Keratinocyte (primary cell): ENCODE data around the gene SUSD4. TPM values are rescaled to one million over a fixed set of nuclear protein-coding genes. Genes with fewer than 3 reads are reported as not detected.
"Not testable (repeated sequence)": the region's sequence is repeated elsewhere in the genome, so short reads cannot be mapped to it uniquely, and the experiment has no call there.

Experiments used
- DNase-seq: peaks from one replicate; pipeline ENCODE4 v3.0.0-alpha.2; 2011; ENCODE audit warnings: low read depth, missing footprints, low spot score
- FAIRE-seq: peaks from 2 replicates; lab custom pipeline; 2011; peaks lifted over from hg19 to GRCh38; lab: Jason Lieb, UNC
- H2AFZ ChIP-seq: 2 replicates; pipeline ENCODE4 v1.6.0; 2012; ENCODE audit warnings: low read length, control low read depth, inconsistent platforms; ENCODE audit not compliant: control insufficient read depth
- H3K27ac ChIP-seq: 2 replicates; pipeline ENCODE4 v1.5.1; 2011; ENCODE audit warnings: low read length; ENCODE audit not compliant: control insufficient read depth, insufficient read depth
- H3K27me3 ChIP-seq: 3 replicates; pipeline ENCODE4 v1.6.0; 2011; ENCODE audit warnings: low read length; ENCODE audit not compliant: control insufficient read depth, insufficient read depth; ENCODE audit errors: extremely low read depth
- H3K36me3 ChIP-seq, 2 experiments: 2 replicates in 1 of 2; 3 replicates in 1 of 2; pipeline ENCODE4 v1.5.1; 2011; ENCODE audit warnings: low read length in 2 of 2, mild to moderate bottlenecking in 1 of 2; ENCODE audit not compliant: control insufficient read depth in 2 of 2, insufficient read depth in 2 of 2; ENCODE audit errors: extremely low read depth in 1 of 2
- H3K4me1 ChIP-seq: 3 replicates; pipeline ENCODE4 v1.5.1; 2011; ENCODE audit warnings: low read length; ENCODE audit not compliant: control insufficient read depth, insufficient read depth; ENCODE audit errors: extremely low read depth
- H3K4me2 ChIP-seq: 3 replicates; pipeline ENCODE4 v1.6.0; 2011; ENCODE audit warnings: low read depth, low read length; ENCODE audit not compliant: control insufficient read depth, insufficient read depth; ENCODE audit errors: extremely low read depth
- H3K4me3 ChIP-seq, 3 experiments: fragments of 200-600 bp in 1 of 3; sonication (generic) in 1 of 3; 2 replicates in 2 of 3; 3 replicates in 1 of 3; pipeline ENCODE4 v1.5.1; 2011 to 2016; ENCODE audit warnings: low read length in 3 of 3, mild to moderate bottlenecking in 3 of 3, control low read depth in 2 of 3, inconsistent platforms in 1 of 3, low read depth in 1 of 3, mixed read lengths in 1 of 3, mixed run types in 1 of 3, moderate library complexity in 1 of 3; ENCODE audit not compliant: control insufficient read depth in 2 of 3, insufficient read depth in 2 of 3; ENCODE audit errors: extremely low read depth in 1 of 3
- H3K79me2 ChIP-seq: 2 replicates; pipeline ENCODE4 v1.6.0; 2012; ENCODE audit warnings: low read length; ENCODE audit not compliant: control insufficient read depth, insufficient read depth
- H3K9ac ChIP-seq: 3 replicates; pipeline ENCODE4 v1.6.0; 2011; ENCODE audit warnings: low read length; ENCODE audit not compliant: control insufficient read depth, insufficient read depth; ENCODE audit errors: extremely low read depth
- H3K9me1 ChIP-seq: 3 replicates; pipeline ENCODE4 v1.6.0; 2011; ENCODE audit warnings: low read length; ENCODE audit not compliant: control insufficient read depth, insufficient read depth; ENCODE audit errors: extremely low read depth
- H3K9me3 ChIP-seq: 2 replicates; pipeline ENCODE4 v1.5.1; 2012; ENCODE audit warnings: low read depth, low read length; ENCODE audit not compliant: control insufficient read depth
- H4K20me1 ChIP-seq: 3 replicates; pipeline ENCODE4 v1.6.0; 2011; ENCODE audit warnings: low read length; ENCODE audit not compliant: control insufficient read depth, insufficient read depth; ENCODE audit errors: extremely low read depth
- EZH2 ChIP-seq: IDR thresholded peaks from one replicate; pipeline ENCODE4 v1.6.1; 2012; ENCODE audit warnings: inconsistent platforms, mild to moderate bottlenecking, low read length, moderate library complexity
- dilution Hi-C: fragments of 300-500 bp; cut with MboI; formaldehyde crosslinking; loops from one replicate; pipeline ENCODE4 v1.7.0; 2020; ENCODE audit warnings: low sequenced_read_pairs; ENCODE audit not compliant: extremely low pct_ligation_motif_present
- polyA plus RNA-seq, 5 experiments: library from polyadenylated mRNA; depleted of rRNA in 3 of 5; stranded (reverse) in 3 of 5; stranded (forward) in 1 of 5; unstranded in 1 of 5; fragments of >200 nt; gene quantifications; 1 replicate in 1 of 5; 2 replicates in 3 of 5; 3 replicates in 1 of 5; pipeline versions ENCODE4 v1.2.1 to v1.2.3, GENCODE V29; 2011 to 2012; ENCODE audit warnings: missing spikeins in 2 of 5, low read depth in 1 of 5, low replicate concordance in 1 of 5
- TF ChIP-seq, protein P1 (sequence below), 3 experiments: IDR thresholded peaks in 1 of 3; conservative IDR thresholded peaks in 1 of 3; optimal IDR thresholded peaks in 1 of 3; 2 replicates in 2 of 3; 3 replicates in 1 of 3; pipeline versions ENCODE3 to v1.5.1; 2011; ENCODE audit warnings: low read length in 3 of 3, mild to moderate bottlenecking in 3 of 3, moderate library complexity in 2 of 3, control low read depth in 1 of 3, inconsistent platforms in 1 of 3; ENCODE audit not compliant: insufficient read depth in 2 of 3; ENCODE audit errors: extremely low read depth in 1 of 3

The SUSD4 gene
- polyA plus RNA-seq, 1 donor (not counting 4 experiments of a cell fraction or from before 2014, with no cell fraction given): 1.6 TPM

DNA sequence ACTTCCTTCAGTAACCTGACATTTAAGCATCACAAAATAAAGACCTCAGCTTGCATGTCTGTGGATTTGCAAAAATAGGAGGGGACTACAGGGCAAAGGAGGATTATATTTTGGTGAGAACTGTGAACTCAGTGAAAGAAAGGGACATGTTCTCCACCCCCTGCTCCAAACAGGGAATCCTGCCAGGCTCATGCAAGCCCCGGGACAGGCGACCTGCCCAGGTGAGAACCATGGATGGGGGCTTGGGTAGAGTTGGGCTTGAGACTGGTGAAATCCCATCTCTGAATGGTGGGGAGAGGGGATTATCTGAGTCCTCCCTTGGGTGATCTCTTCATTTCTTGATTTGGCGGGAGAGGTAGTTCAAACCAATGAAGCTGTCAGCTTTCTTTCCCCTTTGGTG, 110.1 kb downstream of the SUSD4 start:
- H3K4me2 ChIP-seq: no peak overlapping the region
- H3K79me2 ChIP-seq: no peaks in the 10 kb centered on the region
- H3K9me3 ChIP-seq: no peaks in the 10 kb centered on the region
- DNase-seq (no peak), FAIRE-seq (no peak)
- H3K36me3 ChIP-seq: no peaks in the 10 kb centered on the region
- dilution Hi-C loops: no loop called here
- no peak overlapping the region for H3K4me3 ChIP-seq
- no peak overlapping the region for H3K27ac ChIP-seq
- H3K9me1 ChIP-seq: no peaks in the 10 kb centered on the region
- TF ChIP-seq EZH2: no peak
- TF ChIP-seq, protein P1, sequence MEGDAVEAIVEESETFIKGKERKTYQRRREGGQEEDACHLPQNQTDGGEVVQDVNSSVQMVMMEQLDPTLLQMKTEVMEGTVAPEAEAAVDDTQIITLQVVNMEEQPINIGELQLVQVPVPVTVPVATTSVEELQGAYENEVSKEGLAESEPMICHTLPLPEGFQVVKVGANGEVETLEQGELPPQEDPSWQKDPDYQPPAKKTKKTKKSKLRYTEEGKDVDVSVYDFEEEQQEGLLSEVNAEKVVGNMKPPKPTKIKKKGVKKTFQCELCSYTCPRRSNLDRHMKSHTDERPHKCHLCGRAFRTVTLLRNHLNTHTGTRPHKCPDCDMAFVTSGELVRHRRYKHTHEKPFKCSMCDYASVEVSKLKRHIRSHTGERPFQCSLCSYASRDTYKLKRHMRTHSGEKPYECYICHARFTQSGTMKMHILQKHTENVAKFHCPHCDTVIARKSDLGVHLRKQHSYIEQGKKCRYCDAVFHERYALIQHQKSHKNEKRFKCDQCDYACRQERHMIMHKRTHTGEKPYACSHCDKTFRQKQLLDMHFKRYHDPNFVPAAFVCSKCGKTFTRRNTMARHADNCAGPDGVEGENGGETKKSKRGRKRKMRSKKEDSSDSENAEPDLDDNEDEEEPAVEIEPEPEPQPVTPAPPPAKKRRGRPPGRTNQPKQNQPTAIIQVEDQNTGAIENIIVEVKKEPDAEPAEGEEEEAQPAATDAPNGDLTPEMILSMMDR (optimal IDR thresholded peaks at IDR 0.05 in 1 of 3, IDR thresholded peaks at IDR 0.05 in 1 of 3, conservative IDR thresholded peaks at IDR 0.05 in 1 of 3; ENCODE audit: extremely low read depth in 1 of 3, insufficient read depth in 2 of 3, low read length in 3 of 3): no peak
- no peak overlapping the region for H2AFZ ChIP-seq
- no peaks in the 10 kb centered on the region for H3K27me3 ChIP-seq
- H4K20me1 ChIP-seq: no peaks in the 10 kb centered on the region
- H3K9ac ChIP-seq: no peak overlapping the region
- peaks cover 33% of the 10 kb centered on the region for H3K4me1 ChIP-seq

- H3K4me2 ChIP-seq, H3K79me2 ChIP-seq, H3K9ac ChIP-seq, H3K27me3 ChIP-seq, H3K9me1 ChIP-seq, DNase-seq, H3K9me3 ChIP-seq, dilution Hi-C loops, FAIRE-seq, H2AFZ ChIP-seq, H4K20me1 ChIP-seq, H3K36me3 ChIP-seq, H3K4me3 ChIP-seq, H3K27ac ChIP-seq: not testable (repeated sequence)
- peaks cover 23% of the 10 kb centered on the region for H3K4me1 ChIP-seq
These were observed 112.6 kb downstream of the SUSD4 start for GRCh38 chr1:223251387-223251786.

DNA sequence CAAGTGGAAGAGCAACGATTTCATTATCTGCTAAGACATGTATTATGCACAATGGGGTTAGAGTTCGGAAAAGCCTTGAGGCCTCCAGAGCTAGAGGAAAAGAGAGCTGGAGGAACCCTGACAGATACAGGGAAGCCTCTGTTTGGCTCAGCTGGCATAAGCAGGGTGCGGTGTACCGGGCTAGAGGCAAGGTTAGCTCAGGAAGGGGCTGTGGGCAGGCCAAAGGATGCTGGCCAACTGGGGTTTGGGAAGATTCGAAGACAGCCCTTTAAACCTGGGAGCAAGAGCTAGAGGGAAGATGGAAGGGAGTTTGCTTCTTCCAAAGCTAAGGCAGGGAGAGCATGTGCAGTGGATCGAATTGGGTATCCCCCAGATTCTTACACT, 113.4 kb downstream of the SUSD4 start:
- TF ChIP-seq EZH2: no peak
- TF ChIP-seq, protein P1 (optimal IDR thresholded peaks at IDR 0.05 in 1 of 3, IDR thresholded peaks at IDR 0.05 in 1 of 3, conservative IDR thresholded peaks at IDR 0.05 in 1 of 3; ENCODE audit: extremely low read depth in 1 of 3, insufficient read depth in 2 of 3, low read length in 3 of 3): no peak
- Histone ChIP-seq H3K4me3 (no peak overlapping the region), H3K79me2 (no peaks in the 10 kb centered on the region), H3K36me3 (no peaks in the 10 kb centered on the region), H4K20me1 (no peaks in the 10 kb centered on the region), H3K4me2 (peak overlapping the region; percentile 1), H3K9me3 (no peaks in the 10 kb centered on the region), H3K9ac (peak overlapping the region; percentile 7), H3K9me1 (no peaks in the 10 kb centered on the region), H3K4me1 (peaks cover 15% of the 10 kb centered on the region), H3K27me3 (no peaks in the 10 kb centered on the region), H2AFZ (no peak overlapping the region), H3K27ac (peak overlapping the region; percentile 22)
- DNase-seq (no peak), FAIRE-seq (no peak)
- dilution Hi-C loops: no loop called here
